ENCODE data around the gene PEPD.
"Not testable (repeated sequence)": the region's sequence is repeated elsewhere in the genome, so short reads cannot be mapped to it uniquely, and the experiment has no call there.

The PEPD gene

GRCh38 chr19:33496038-33496895 lies 25.3 kb downstream of the PEPD start:
- no peak for DNase-seq

DNA sequence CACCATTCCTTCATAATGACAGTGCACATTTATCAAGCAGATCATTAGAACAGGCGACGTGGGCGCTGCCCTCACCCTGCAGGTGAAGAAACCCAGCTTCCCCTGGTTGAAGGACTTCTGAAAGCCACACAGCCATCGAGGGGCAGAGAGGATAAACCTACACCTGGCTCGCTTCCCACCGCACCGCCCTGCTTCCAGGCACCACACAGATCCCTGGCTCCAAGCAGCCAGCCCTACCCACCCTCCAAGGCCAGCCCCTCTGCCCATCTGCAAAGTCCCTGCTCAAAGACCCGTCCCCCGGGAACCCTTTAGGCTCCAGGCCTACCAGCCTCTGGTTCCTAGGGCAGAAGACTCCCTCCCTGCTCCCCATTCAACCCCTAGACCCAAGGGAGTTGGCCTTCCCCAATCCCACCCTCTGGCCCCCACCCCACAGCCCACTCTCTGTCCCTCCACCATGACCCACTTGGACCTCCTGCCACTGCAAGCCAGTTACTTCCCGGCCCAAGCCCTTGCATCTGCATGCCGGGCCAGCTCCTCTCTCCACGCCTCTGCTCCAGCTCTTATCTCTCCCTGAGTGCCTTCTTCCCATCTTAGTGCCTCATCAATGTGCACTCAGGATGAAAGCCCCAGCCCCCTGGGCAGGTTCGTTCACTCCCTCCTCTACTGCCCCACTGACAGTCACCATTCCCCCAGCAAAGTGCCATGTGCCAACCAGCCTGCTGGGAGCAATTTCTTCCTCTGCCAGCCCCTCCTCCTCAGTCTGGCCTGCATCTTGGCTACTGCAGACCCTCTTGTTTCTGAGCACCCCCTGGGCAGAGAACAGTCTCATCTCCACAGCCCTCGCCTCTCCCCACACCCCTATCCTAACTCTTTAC lies 28.0 kb downstream of the PEPD start:
- no peak for DNase-seq

DNA sequence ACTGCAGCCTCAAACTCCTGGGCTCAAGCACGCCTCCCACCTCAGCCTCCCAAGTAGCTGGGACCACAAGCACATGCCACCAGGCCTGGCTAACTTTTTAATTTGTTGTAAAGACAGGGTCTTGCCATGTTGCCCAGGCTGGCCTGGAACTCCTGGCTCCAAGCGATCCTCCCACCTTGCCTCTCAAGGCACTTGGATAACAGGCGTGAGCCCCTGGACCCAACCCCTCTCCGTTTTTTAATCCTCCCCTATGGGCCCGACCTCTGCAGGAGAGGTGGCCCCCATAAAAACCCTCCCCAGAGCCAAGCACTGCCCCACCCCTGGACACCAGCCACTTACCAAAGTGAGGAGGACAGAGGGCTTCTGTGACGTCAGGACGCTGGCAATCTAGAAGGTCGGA lies 28.6 kb downstream of the PEPD start:
- DNase-seq = no peak

- no peak for DNase-seq
These were observed 29.5 kb downstream of the PEPD start for GRCh38 chr19:33492090-33492489.

DNA sequence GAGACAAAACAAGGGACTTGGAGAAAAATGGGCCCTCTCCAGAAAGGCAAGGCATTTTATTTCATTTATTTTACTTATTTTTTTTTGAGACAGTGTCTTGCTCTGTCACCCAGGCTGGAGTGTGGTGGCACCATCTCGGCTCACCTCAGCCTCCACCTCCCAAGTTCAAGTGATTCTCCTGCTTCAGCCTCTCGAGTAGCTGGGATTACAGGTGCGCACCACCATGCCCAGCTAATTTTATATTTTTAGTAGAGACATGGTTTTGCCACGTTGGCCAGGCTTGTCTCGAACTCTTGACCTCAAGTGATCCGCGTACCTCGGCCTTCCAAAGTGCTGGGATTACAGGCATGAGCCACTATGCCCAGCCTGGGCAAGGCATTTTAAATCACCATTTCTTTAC lies 31.0 kb downstream of the PEPD start:
- not testable (repeated sequence) for DNase-seq

DNA sequence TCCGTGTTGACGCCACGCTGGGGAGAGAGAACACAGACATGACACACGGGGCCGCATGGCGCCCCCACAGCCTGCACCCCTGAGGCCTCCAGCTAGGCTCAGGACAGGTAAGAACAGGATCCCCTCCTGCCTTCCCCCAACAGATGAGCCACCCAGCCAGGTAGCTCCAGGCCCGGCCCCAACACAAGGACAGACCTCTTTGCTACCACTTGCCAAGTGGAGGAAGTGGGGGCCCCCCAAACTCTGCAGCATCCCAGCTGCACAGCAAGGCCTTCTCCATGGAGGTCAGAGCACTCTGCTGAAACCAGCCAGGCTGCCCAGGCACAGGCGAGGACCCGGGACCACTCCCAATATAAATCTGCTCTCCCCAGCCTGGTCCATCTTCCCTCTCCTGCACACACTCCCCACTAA lies 31.5 kb downstream of the PEPD start:
- DNase-seq = no peak

GRCh38 chr19:33488826-33489225 lies 32.8 kb downstream of the PEPD start:
- DNase-seq = no peak

- no peak for DNase-seq
These were observed 33.4 kb downstream of the PEPD start for GRCh38 chr19:33487901-33488800.

DNA sequence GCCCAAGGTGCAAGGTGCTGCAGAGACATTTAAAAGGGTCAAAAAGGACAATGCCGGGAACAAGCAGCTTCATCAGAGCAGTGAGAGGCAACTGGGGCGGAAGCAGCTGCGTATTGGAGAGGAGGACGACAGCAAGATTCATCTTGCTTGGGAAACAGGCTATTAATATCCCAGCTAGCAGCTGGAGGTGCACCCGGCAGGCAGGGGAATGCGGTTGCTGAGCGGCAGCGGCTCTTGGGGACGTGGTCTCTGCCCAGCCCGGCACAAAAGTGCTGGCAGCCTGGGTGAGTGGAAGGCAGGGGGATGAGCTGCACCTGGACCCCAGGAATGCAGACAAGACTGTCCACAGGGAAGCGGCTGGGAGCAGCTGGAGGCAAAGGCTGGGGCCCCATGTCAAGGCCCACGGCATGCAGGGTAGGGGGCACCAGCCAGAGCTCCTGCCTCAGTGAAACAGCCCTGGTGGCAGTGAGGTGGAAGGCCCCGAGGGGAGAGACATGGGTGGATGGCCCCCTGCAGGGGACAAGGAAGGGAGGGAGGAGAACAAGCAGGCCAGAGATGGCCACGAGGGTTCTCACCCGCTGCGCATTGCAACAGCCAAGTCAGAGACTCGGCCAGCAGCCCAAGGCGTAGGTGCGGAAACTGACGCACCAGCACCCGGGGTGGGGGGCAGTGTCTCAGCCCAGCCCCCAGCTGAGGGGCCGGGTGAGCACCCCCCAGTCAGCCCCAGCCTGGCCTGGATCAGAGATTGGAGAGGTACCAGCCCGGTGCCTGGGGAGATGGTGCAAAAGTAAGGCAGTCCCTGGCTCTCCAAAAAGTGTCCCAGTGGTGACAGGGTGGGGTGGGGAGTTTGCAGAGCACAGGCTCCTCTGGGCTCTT lies 34.4 kb downstream of the PEPD start:
- no peak for DNase-seq

DNA sequence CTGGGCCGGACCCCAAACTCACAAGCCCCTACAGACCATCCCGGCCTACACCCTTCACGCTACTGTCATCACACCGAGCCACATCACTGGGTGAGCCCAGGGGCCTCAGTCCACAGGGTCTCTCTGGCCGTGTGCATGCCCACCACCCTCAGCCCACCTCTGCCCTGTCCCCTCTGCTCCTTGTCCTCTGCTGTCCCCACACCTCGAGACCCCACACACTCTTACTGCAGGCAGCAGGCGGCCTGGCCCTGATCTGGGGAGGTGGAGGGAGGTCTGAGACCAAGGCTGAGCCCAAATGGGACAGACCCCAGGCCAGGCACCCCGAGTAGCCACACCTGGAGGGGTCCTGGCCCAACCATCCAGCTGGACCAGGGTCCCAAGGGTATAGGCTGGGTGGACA lies 35.2 kb downstream of the PEPD start:
- no peak for DNase-seq

DNA sequence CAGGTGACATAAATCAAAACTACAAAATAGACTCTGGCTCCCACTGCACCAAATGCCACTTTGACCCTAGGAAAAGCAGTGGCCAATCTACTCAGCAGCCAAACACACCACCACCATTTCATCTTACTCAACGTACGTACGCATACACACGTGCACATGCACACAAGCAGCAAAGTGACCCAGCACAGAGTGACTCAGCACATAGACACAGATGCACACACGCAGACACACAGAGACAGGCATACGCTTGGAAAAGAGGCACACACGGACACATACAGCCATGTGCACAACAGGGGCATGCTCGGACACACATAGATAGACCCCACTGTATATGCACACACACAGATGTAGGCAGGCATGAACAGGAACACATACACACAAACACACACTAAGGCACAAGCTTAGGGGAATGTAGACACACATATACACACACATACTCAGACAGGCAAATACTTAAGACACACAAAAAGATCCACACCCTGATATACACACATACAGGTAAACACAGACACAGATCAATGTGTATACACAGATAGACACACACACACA lies 37.3 kb downstream of the PEPD start:
- DNase-seq = no peak

DNA sequence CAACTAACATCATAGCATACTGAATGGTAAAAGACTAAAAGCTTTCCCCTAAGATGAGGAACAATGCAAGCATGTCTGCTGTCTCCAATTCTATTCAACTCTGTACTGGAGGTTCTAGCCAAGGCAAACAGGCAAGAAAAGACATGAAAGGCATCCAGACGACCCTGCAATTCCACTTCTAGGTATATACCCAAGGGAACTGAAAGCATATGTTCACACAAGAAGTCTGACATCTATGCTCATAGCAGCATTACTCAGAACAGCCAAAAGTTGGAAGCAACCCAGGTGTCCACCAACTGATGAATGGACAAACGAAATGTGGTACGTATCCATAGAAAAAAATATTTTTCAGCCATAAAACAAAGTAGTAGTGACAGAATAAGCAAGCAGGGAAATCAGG lies 39.1 kb downstream of the PEPD start:
- no peak for DNase-seq

DNA sequence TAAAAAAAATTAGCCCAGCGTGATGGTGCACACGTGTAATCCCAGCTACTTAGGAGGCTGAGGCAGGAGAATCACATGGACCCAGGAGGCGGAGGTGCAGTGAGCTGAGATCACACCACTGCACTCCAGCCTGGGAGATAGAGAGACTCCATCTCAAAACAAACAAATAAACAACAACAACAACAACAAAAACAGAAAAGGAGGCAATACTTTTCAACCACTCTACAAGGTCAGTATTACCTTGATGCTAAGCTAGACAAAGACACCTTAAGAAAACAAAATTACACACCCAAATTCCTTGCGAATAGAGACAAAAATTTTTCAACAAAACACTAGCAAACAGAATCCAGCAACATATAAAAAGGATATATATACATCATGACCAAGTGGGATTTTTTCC lies 39.7 kb downstream of the PEPD start:
- no peak for DNase-seq

DNA sequence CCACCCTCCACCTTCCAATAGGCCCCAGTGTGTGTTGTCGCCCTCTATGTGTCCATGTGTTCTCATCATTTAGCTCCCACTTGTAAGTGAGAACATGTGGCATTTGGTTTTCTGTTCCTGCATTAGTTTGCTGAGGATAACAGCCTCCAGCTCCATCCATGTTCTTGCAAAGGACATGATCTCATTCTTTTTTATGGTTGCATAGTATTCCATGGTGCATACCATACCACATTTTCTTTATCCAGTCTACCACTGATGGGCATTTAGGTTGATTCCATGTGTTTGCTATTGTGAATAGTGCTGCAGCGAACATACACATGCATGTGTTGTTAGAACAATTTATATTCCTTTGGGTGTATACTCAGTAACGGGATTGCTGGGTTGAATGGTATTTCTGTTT lies 42.0 kb downstream of the PEPD start:
- not testable (repeated sequence) for DNase-seq

- DNase-seq = no peak
These were observed 43.8 kb downstream of the PEPD start for GRCh38 chr19:33477781-33478180.

DNA sequence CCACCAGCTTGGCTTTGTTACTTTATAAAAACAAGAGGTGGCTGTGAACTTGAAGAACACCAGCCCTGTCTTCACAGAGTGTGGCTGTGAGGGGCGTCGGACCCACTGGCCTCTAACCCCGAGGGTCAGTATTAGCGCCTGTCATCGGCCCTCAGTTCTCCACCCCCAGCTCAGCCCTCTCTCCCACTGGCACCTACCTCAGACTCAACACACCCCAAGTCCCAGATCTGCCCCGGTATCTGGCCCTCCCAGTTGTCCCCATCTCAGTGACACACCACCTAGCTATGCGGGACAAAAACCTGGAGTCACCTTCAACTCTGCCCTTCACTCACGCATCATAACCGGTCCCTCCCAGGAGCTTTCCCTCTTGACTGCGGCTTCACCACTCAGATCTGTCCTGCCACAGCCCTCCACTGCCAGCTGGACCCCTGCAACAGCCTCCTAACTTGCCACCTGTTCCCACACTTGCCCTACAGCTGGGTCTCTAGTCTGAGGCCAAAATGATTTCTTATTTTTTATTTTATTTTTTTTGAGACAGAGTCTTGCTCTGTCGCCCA lies 45.4 kb downstream of the PEPD start:
- no peak for DNase-seq

- DNase-seq = no peak
These were observed 47.8 kb downstream of the PEPD start for GRCh38 chr19:33473653-33474305.

- DNase-seq = no peak
These were observed 48.6 kb downstream of the PEPD start for GRCh38 chr19:33472691-33473652.

DNA sequence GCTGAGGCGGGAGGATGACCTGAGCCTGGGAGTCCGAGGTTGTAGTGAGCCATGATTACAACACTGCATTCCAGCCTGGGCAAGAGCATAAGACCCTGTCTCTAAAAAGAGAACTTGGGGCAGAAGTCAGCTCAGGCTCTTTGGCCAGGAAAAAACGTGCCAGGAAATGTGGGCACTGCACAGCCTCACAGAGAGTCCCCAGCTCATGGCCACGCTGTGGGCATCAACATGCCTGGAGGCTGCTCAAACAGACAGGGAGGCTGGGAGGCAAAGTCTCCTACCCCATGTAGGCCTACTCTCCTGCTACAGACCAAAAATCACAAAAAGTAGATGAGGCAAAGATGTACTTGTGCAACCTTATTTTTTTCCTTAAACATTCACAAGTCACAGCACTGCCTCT lies 49.4 kb downstream of the PEPD start:
- DNase-seq = no peak
